ENCODE data around the gene SUN3. TPM values are rescaled to one million over a fixed set of nuclear protein-coding genes. Genes with fewer than 3 reads are reported as not detected.
A peak's percentile ranks its signal among the peaks of the same experiment; 100 is the strongest.

The SUN3 gene
- total RNA-seq, 1 donor from 2014 or later, result not detected

GRCh38 chr7:48058990-48059389 is 30.1 kb upstream of the SUN3 start:
- H3K4me3 ChIP-seq (ENCODE audit: low read depth, low read length), result no peak overlapping the region
- TF ChIP-seq CTCF (conservative IDR thresholded peaks at IDR 0.05; ENCODE audit: low read depth, low read length), result no peak
- no peak for DNase-seq (ENCODE audit: low read depth)

- no peak for TF ChIP-seq CTCF (conservative IDR thresholded peaks at IDR 0.05; ENCODE audit: low read depth, low read length)
- H3K4me3 ChIP-seq (ENCODE audit: low read depth, low read length), result no peak overlapping the region
- no peak for DNase-seq (ENCODE audit: low read depth)
These were observed 24.8 kb upstream of the SUN3 start for GRCh38 chr7:48053736-48054135.

GRCh38 chr7:48052748-48053147 is 23.8 kb upstream of the SUN3 start:
- H3K4me3 ChIP-seq (ENCODE audit: low read depth, low read length), result no peak overlapping the region
- DNase-seq (ENCODE audit: low read depth), result peak; percentile 43
- TF ChIP-seq CTCF (conservative IDR thresholded peaks at IDR 0.05; ENCODE audit: low read depth, low read length), result no peak

- no peak for DNase-seq (ENCODE audit: low read depth)
- no peak for TF ChIP-seq CTCF (conservative IDR thresholded peaks at IDR 0.05; ENCODE audit: low read depth, low read length)
- no peak overlapping the region for H3K4me3 ChIP-seq (ENCODE audit: low read depth, low read length)
These were observed 20.9 kb upstream of the SUN3 start for GRCh38 chr7:48049850-48050249.

- no peak for TF ChIP-seq CTCF (conservative IDR thresholded peaks at IDR 0.05; ENCODE audit: low read depth, low read length)
- no peak for DNase-seq (ENCODE audit: low read depth)
These were observed 19.2 kb upstream of the SUN3 start for GRCh38 chr7:48048113-48048512.

GRCh38 chr7:48046458-48046857 is 17.6 kb upstream of the SUN3 start:
- DNase-seq (ENCODE audit: low read depth), result no peak
- no peak for TF ChIP-seq CTCF (conservative IDR thresholded peaks at IDR 0.05; ENCODE audit: low read depth, low read length)
- no peak overlapping the region for H3K4me3 ChIP-seq (ENCODE audit: low read depth, low read length)

More at GRCh38 chr7:48048113-48048512, 19.2 kb upstream of the SUN3 start:
- H3K4me3 ChIP-seq (ENCODE audit: low read depth, low read length), result no peak overlapping the region

- no peak for TF ChIP-seq CTCF (conservative IDR thresholded peaks at IDR 0.05; ENCODE audit: low read depth, low read length)
- no peak overlapping the region for H3K4me3 ChIP-seq (ENCODE audit: low read depth, low read length)
- no peak for DNase-seq (ENCODE audit: low read depth)
These were observed 16.4 kb upstream of the SUN3 start for GRCh38 chr7:48045195-48045765.

Data from epithelial cell of proximal tubule (primary cell).